Measurements from ENCODE around the gene ADAM33. TPM values are rescaled to one million over a fixed set of nuclear protein-coding genes. Genes with fewer than 3 reads are reported as not detected.

Gene ADAM33
- total and polyA plus RNA-seq, 3 experiments from 2014 or later: not detected

DNA sequence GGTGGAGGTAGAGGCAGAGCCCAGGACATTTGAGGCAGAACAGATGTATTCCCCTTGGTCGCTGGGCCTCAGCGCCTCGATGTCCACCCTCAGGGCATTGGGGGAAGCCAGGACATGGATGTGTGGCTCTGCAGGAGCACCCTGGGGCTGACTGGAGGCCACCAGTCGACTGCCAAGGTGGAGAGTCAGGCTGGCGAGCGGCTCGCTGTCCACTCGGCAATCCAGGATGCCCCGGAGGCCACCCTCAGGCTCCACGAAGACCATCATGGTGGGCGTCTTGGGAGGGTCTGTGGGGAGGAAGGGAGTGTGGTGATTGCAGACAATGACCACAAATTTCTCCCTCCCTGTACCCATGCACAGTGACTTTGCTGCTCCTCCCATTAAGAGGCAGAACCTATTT is 8.2 kb upstream of the ADAM33 start:
- peaks cover 9 to 18% of the 10 kb centered on the region in 2 donors for H3K27me3 Mint-ChIP-seq
- no peaks in the 10 kb centered on the region for H3K36me3 Mint-ChIP-seq
- Histone ChIP-seq H3K27ac (ENCODE audit: low read depth, low read length) (no peak overlapping the region), H3K4me3 (ENCODE audit: low read length) (no peak overlapping the region), H3K36me3 (ENCODE audit: insufficient read depth, low read length) (no peaks in the 10 kb centered on the region), H3K27me3 (ENCODE audit: insufficient read depth, low read length, poor library complexity, severe bottlenecking) (no peaks in the 10 kb centered on the region), H3K4me1 (ENCODE audit: insufficient read depth, low read length) (no peaks in the 10 kb centered on the region), H3K9me3 (ENCODE audit: low read length) (no peaks in the 10 kb centered on the region)
- no peak overlapping the region for H3K4me3 Mint-ChIP-seq
- H3K27ac Mint-ChIP-seq: no peak overlapping the region
- ChIA-PET POLR2A (no interaction called here), CTCF (interaction anchor here (1.3 kb wide), 1 partner anchor 14 kb away, joined by 3 read pairs; no protein-coding TSS in a partner anchor)
- H3K9me3 Mint-ChIP-seq: peaks cover 0 to 2% (median 0%) of the 10 kb centered on the region in 5 donors
- H3K4me1 Mint-ChIP-seq: no peaks in the 10 kb centered on the region
- no peak for DNase-seq

DNA sequence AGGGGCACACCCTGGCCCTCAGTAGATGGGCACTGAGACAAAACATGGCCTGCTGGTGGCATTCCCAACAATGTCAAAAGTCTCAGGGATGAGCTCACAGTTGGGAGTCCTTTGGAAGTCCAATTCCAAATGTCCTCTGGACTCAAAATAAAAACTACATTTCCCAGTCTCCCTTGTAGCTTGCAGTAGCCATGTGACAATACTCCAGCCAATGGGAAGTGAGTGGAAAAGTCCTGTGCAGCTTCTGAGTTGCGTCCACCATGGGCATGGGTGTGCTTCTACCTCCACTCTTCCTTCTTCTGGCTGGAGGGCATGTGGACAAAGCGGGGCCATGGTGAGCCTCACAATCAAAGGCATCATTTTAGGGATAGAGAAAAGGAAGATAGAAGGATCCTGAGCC is 5.8 kb upstream of the ADAM33 start:
- Histone ChIP-seq H3K9me3 (ENCODE audit: low read length) (no peaks in the 10 kb centered on the region), H3K4me1 (ENCODE audit: insufficient read depth, low read length) (no peaks in the 10 kb centered on the region), H3K36me3 (ENCODE audit: insufficient read depth, low read length) (no peaks in the 10 kb centered on the region), H3K27me3 (ENCODE audit: insufficient read depth, low read length, poor library complexity, severe bottlenecking) (no peaks in the 10 kb centered on the region), H3K27ac (ENCODE audit: low read depth, low read length) (no peak overlapping the region), H3K4me3 (ENCODE audit: low read length) (no peak overlapping the region)
- Mint-ChIP-seq H3K4me1 (no peaks in the 10 kb centered on the region), H3K36me3 (no peaks in the 10 kb centered on the region), H3K4me3 (no peak overlapping the region), H3K27ac (no peak overlapping the region), H3K27me3 (peaks cover 12 to 32% of the 10 kb centered on the region in 2 donors), H3K9me3 (no peaks in the 10 kb centered on the region)
- CTCF ChIA-PET: interaction anchor here (1.0 to 1.6 kb wide), 2 partner anchors 9 kb away, joined by 3 read pairs; no protein-coding TSS in a partner anchor
- no peak for DNase-seq
- POLR2A ChIA-PET: no interaction called here

DNA sequence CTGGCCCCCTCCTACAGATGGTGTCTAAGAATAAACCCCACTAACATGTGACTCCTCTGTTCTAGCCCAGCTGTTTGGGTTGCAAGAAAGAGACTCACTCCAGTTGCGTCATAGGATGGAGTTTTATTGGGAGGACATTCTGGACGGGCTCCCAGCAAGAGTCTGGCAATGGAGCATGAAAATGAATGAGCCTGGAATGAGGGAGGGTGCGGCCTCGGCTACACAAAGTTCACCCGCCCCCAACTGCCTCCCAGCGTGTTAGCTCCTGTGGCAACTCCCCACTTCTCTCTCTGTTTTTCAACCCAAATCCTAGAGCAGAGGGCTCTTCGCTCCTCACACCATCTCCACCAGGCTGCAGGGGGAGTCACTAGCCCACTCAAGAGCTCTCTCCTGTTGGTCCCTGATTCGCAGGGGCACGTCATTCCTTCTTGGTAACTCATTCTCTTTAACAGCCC is 5.1 kb upstream of the ADAM33 start:
- no peak overlapping the region for H3K27ac Mint-ChIP-seq
- peaks cover 0 to 2% (median 0%) of the 10 kb centered on the region in 3 donors for H3K4me1 Mint-ChIP-seq
- POLR2A ChIA-PET: no interaction called here
- Histone ChIP-seq H3K9me3 (ENCODE audit: low read length) (no peaks in the 10 kb centered on the region), H3K27ac (ENCODE audit: low read depth, low read length) (no peak overlapping the region), H3K36me3 (ENCODE audit: insufficient read depth, low read length) (no peaks in the 10 kb centered on the region), H3K27me3 (ENCODE audit: insufficient read depth, low read length, poor library complexity, severe bottlenecking) (no peaks in the 10 kb centered on the region), H3K4me3 (ENCODE audit: low read length) (no peak overlapping the region), H3K4me1 (ENCODE audit: insufficient read depth, low read length) (no peaks in the 10 kb centered on the region)
- peaks cover 14 to 36% of the 10 kb centered on the region in 2 donors for H3K27me3 Mint-ChIP-seq
- CTCF ChIA-PET: interaction anchor here (1.0 to 1.6 kb wide), 2 partner anchors 8 to 10 kb away, joined by 3 read pairs; no protein-coding TSS in a partner anchor
- no peaks in the 10 kb centered on the region for H3K9me3 Mint-ChIP-seq
- H3K36me3 Mint-ChIP-seq: no peaks in the 10 kb centered on the region
- H3K4me3 Mint-ChIP-seq: no peak overlapping the region
- DNase-seq: no peak

DNA sequence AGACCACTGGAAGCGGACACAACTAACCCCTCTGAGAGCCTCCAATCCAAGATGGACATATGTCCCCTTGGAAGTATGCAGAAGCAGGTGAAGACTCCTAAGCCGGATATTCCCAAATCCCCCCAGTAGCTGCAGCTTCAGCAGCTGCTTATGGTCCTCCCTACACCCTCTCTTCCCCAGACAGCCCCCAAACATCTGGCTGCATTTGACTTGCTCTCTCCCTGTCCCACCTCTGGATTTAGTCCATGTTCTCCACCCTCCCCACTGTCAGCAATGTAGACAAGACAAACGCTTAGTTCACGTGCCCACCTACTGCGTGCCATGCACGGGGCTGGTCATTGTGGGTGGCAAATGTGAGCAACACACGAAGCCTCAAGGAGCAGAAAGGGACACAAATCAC is 4.6 kb upstream of the ADAM33 start:
- Histone ChIP-seq H3K4me3 (ENCODE audit: low read length) (no peak overlapping the region), H3K9me3 (ENCODE audit: low read length) (no peaks in the 10 kb centered on the region), H3K36me3 (ENCODE audit: insufficient read depth, low read length) (no peaks in the 10 kb centered on the region), H3K27me3 (ENCODE audit: insufficient read depth, low read length, poor library complexity, severe bottlenecking) (no peaks in the 10 kb centered on the region), H3K27ac (ENCODE audit: low read depth, low read length) (no peak overlapping the region), H3K4me1 (ENCODE audit: insufficient read depth, low read length) (no peaks in the 10 kb centered on the region)
- Mint-ChIP-seq H3K36me3 (no peaks in the 10 kb centered on the region), H3K27me3 (peaks cover 14 to 36% of the 10 kb centered on the region in 2 donors), H3K4me3 (no peak overlapping the region), H3K4me1 (peaks cover 0 to 2% (median 0%) of the 10 kb centered on the region in 3 donors), H3K27ac (no peak overlapping the region), H3K9me3 (no peaks in the 10 kb centered on the region)
- ChIA-PET POLR2A (no interaction called here), CTCF (interaction anchor here (1.0 to 1.6 kb wide), 2 partner anchors 8 to 10 kb away, joined by 3 read pairs; no protein-coding TSS in a partner anchor)
- DNase-seq: no peak

DNA sequence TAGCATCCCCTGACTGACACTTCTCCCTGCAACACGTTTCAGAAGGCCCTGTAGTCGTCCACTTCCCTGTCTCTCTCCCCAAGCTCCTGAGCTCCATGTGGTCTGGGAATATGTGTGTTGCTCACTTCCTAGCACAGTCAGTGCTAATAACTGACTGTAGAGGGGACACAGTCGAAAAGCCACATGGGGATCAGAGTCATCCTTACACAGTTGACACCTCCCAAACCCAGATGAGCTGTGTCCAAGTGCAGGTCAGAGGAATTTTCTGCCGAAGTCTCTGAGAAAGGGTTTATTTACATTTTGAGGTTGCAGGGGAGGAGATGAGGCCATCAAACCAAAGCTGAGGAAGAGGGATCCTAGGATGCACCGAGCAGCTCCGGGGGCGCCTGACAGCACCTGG is 3.5 kb upstream of the ADAM33 start:
- CTCF ChIA-PET: interaction anchor here (1.5 kb wide), 1 partner anchor 8 kb away, joined by 4 read pairs; no protein-coding TSS in a partner anchor
- DNase-seq: no peak
- POLR2A ChIA-PET: no interaction called here

DNA sequence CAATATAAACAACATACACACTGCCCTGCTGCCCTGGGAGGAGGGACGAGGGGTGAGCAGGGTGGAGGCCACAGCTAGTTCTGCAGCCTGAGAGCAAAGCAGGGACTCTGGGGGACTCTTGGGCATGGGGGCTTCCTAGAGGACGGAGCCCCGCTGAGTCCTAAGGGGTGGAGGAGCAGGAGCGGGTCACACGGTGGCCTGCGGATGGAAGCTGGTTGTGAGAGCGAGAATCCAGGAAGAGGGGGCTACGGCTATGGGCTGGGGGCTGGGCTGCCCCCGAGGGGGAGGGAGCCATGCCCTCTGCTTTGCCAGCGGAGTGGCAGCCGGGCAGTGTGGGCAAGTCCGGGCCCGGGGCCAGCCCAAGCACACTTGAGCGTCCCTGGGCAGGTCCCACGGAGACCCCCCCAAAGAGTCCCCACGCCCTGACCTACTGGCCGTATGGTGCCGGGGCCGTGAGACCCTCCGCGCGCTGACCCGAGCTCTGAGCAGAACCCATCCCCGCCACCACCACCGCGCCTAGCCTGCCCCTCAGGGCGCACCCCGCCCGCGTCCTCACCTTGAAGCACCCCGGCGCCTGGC is 369 bp downstream of the ADAM33 start:
- H3K27me3 Mint-ChIP-seq: peaks cover 40 to 62% of the 10 kb centered on the region in 2 donors
- CTCF ChIA-PET: no interaction called here
- H3K27me3 ChIP-seq (ENCODE audit: insufficient read depth, low read length, poor library complexity, severe bottlenecking): peaks cover 11% of the 10 kb centered on the region

More for the DNA sequence above, 3.5 kb upstream of the ADAM33 start:
- Histone ChIP-seq H3K9me3 (ENCODE audit: low read length) (no peaks in the 10 kb centered on the region), H3K4me3 (ENCODE audit: low read length) (no peak overlapping the region), H3K36me3 (ENCODE audit: insufficient read depth, low read length) (no peaks in the 10 kb centered on the region), H3K4me1 (ENCODE audit: insufficient read depth, low read length) (no peaks in the 10 kb centered on the region), H3K27me3 (ENCODE audit: insufficient read depth, low read length, poor library complexity, severe bottlenecking) (no peaks in the 10 kb centered on the region), H3K27ac (ENCODE audit: low read depth, low read length) (no peak overlapping the region)
- H3K27ac Mint-ChIP-seq: no peak overlapping the region
- peaks cover 0 to 7% (median 0%) of the 10 kb centered on the region in 3 donors for H3K4me1 Mint-ChIP-seq
- no peak overlapping the region for H3K4me3 Mint-ChIP-seq
- no peaks in the 10 kb centered on the region for H3K9me3 Mint-ChIP-seq
- peaks cover 22 to 46% of the 10 kb centered on the region in 2 donors for H3K27me3 Mint-ChIP-seq
- no peaks in the 10 kb centered on the region for H3K36me3 Mint-ChIP-seq

DNA sequence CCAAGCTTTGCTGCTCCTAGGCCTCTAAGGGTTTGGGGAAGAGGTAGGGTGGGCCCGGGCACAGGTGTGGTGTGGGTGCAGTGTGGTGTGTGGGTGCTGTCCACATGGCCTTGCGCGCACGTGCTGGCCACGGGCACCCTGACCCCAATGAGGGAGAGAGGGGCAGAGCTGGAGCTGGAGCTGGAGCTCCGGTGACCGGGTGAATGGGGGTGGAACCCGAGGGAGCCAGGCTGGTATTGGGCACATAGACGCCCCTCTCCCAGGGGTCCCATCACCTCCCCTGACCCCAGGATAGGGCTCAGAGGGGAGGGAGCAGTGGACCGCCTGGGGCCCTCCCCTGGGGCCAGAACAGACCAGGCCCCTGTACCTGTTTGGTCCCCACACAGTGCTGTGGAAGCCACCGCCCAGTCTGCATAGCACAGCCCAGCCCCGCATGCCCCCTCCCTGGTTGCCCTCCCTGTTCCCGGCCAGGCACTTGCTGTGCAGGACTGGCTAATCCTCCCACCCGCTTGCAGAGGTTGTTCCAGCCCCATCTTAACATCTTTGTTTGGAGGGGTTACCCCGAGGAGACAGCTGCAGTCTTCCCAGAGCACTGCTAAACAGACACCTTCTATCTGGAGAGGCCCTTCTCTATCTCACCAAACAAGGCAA is 984 bp downstream of the ADAM33 start:
- CTCF ChIA-PET: no interaction called here
- peaks cover 0 to 12% (median 4%) of the 10 kb centered on the region in 3 donors for H3K4me1 Mint-ChIP-seq
- no peak overlapping the region for H3K4me3 Mint-ChIP-seq
- Histone ChIP-seq H3K4me3 (ENCODE audit: low read length) (no peak overlapping the region), H3K36me3 (ENCODE audit: insufficient read depth, low read length) (no peaks in the 10 kb centered on the region), H3K9me3 (ENCODE audit: low read length) (no peaks in the 10 kb centered on the region), H3K27ac (ENCODE audit: low read depth, low read length) (no peak overlapping the region), H3K27me3 (ENCODE audit: insufficient read depth, low read length, poor library complexity, severe bottlenecking) (peaks cover 11% of the 10 kb centered on the region), H3K4me1 (ENCODE audit: insufficient read depth, low read length) (no peaks in the 10 kb centered on the region)
- peak overlapping the region in 3 of 8 donors; percentile 3 to 94 (median 69) for H3K27ac Mint-ChIP-seq
- no peaks in the 10 kb centered on the region for H3K9me3 Mint-ChIP-seq
- POLR2A ChIA-PET: no interaction called here
- DNase-seq: no peak
- no peaks in the 10 kb centered on the region for H3K36me3 Mint-ChIP-seq
- H3K27me3 Mint-ChIP-seq: peaks cover 41 to 57% of the 10 kb centered on the region in 2 donors

More for the DNA sequence above, 369 bp downstream of the ADAM33 start:
- DNase-seq: no peak
- no peaks in the 10 kb centered on the region for H3K9me3 Mint-ChIP-seq
- no peak overlapping the region for H3K4me3 Mint-ChIP-seq
- no peaks in the 10 kb centered on the region for H3K4me1 ChIP-seq (ENCODE audit: insufficient read depth, low read length)
- POLR2A ChIA-PET: no interaction called here
- H3K36me3 Mint-ChIP-seq: no peaks in the 10 kb centered on the region
- H3K9me3 ChIP-seq (ENCODE audit: low read length): no peaks in the 10 kb centered on the region
- no peak overlapping the region for H3K4me3 ChIP-seq (ENCODE audit: low read length)
- H3K27ac ChIP-seq (ENCODE audit: low read depth, low read length): no peak overlapping the region
- peaks cover 0 to 11% (median 4%) of the 10 kb centered on the region in 3 donors for H3K4me1 Mint-ChIP-seq
- H3K27ac Mint-ChIP-seq: peak overlapping the region in 2 of 8 donors; percentile 3 to 94
- H3K36me3 ChIP-seq (ENCODE audit: insufficient read depth, low read length): no peaks in the 10 kb centered on the region
